Measurements from ENCODE around the gene NAALADL2.

The NAALADL2 gene

GRCh38 chr3:174859114-174859735 is at the start of gene NAALADL2:
TSS of gene NAALADL2 (plus strand) at chr3:174859334.
- no peak for DNase-seq (ENCODE audit: low read depth in 2 of 2)

- no peak for DNase-seq (ENCODE audit: low read depth in 2 of 2)
Observed at GRCh38 chr3:174810254-174810653, 48.9 kb upstream of the NAALADL2 start.

GRCh38 chr3:174812172-174812862 is 46.8 kb upstream of the NAALADL2 start:
- DNase-seq (ENCODE audit: low read depth in 2 of 2): no peak

- no peak for DNase-seq (ENCODE audit: low read depth in 2 of 2)
Observed at GRCh38 chr3:174815750-174816149, 43.4 kb upstream of the NAALADL2 start.

- no peak for DNase-seq (ENCODE audit: low read depth in 2 of 2)
Observed at GRCh38 chr3:174820885-174821284, 38.2 kb upstream of the NAALADL2 start.

GRCh38 chr3:174821477-174821876 is 37.7 kb upstream of the NAALADL2 start:
- DNase-seq (ENCODE audit: low read depth in 2 of 2): no peak

- DNase-seq (ENCODE audit: low read depth in 2 of 2): no peak
Observed at GRCh38 chr3:174822320-174822719, 36.8 kb upstream of the NAALADL2 start.

GRCh38 chr3:174826069-174826468 is 33.1 kb upstream of the NAALADL2 start:
- DNase-seq (ENCODE audit: low read depth in 2 of 2): no peak

GRCh38 chr3:174844746-174845145 is 14.4 kb upstream of the NAALADL2 start:
- no peak for DNase-seq (ENCODE audit: low read depth in 2 of 2)

- no peak for DNase-seq (ENCODE audit: low read depth in 2 of 2)
Observed at GRCh38 chr3:174846055-174846454, 13.1 kb upstream of the NAALADL2 start.

GRCh38 chr3:174854987-174855386 is 4.1 kb upstream of the NAALADL2 start:
- no peak for DNase-seq (ENCODE audit: low read depth in 2 of 2)

GRCh38 chr3:174857301-174857700 is 1.8 kb upstream of the NAALADL2 start:
- no peak for DNase-seq (ENCODE audit: low read depth in 2 of 2)

- no peak for DNase-seq (ENCODE audit: low read depth in 2 of 2)
Observed at GRCh38 chr3:174858353-174858752, 781 bp upstream of the NAALADL2 start.

GRCh38 chr3:174859756-174860155 is 622 bp downstream of the NAALADL2 start:
- DNase-seq (ENCODE audit: low read depth in 2 of 2): no peak

- DNase-seq (ENCODE audit: low read depth in 2 of 2): no peak
Observed at GRCh38 chr3:174862101-174862500, 3.0 kb downstream of the NAALADL2 start.

GRCh38 chr3:174862666-174863065 is 3.5 kb downstream of the NAALADL2 start:
- DNase-seq (ENCODE audit: low read depth in 2 of 2): no peak

GRCh38 chr3:174863488-174863887 is 4.4 kb downstream of the NAALADL2 start:
- no peak for DNase-seq (ENCODE audit: low read depth in 2 of 2)

- DNase-seq (ENCODE audit: low read depth in 2 of 2): no peak
Observed at GRCh38 chr3:174869448-174869847, 10.3 kb downstream of the NAALADL2 start.

GRCh38 chr3:174873832-174874657 is 14.9 kb downstream of the NAALADL2 start:
- no peak for DNase-seq (ENCODE audit: low read depth in 2 of 2)

- DNase-seq (ENCODE audit: low read depth in 2 of 2): no peak
Observed at GRCh38 chr3:174882789-174883188, 23.7 kb downstream of the NAALADL2 start.

GRCh38 chr3:174883881-174884675 is 24.9 kb downstream of the NAALADL2 start:
- DNase-seq (ENCODE audit: low read depth in 2 of 2): no peak
